HepG2 (cell line): ENCODE measurements around the gene MIEF2. TPM values are rescaled to one million over a fixed set of nuclear protein-coding genes. Genes with fewer than 3 reads are reported as not detected.

ENCODE experiments used
- ATAC-seq: fragments of 200-7000 bp; cut with Tn5 transposase; 3 replicates; pipeline ENCODE4 v1.9.1; 2020; ENCODE audit warnings: mild to moderate bottlenecking, moderate library complexity
- Bru-seq: library from RNA; stranded (reverse); fragments of 400-500 nt; gene quantifications from one replicate; lab custom pipeline; 2021; lab: Mats Ljungman, UMichigan
- BruChase-seq, 2 experiments: library from RNA; stranded (reverse); fragments of 400-500 nt; gene quantifications; one replicate each; lab custom pipeline; 2021; lab: Mats Ljungman, UMichigan
- BruUV-seq: library from RNA; stranded (reverse); fragments of 400-500 nt; replicated peaks from 2 replicates; lab custom pipeline; 2021; lab: Mats Ljungman, UMichigan
- CTCF ChIA-PET: fragments of 300-600 bp; formaldehyde crosslinking; extraction: SDS; loops from one replicate; lab custom pipeline; 2021; ENCODE audit warnings: low total read pairs, inconsistent platforms, low intra/inter-chr PET ratio; lab: Yijun Ruan, JAX
- POLR2A ChIA-PET: fragments of 350-600 bp; sonication (Branson Sonifier 250); formaldehyde crosslinking; loops from one replicate; lab custom pipeline; 2020; ENCODE audit warnings: antibody characterized with exemption, inconsistent platforms; lab: Yijun Ruan, JAX
- DNase-seq: peaks from one replicate; pipeline ENCODE4 v3.0.0-alpha.2; 2015; ENCODE audit warnings: low spot score
- FAIRE-seq: peaks from 3 replicates; lab custom pipeline; 2011; peaks lifted over from hg19 to GRCh38; lab: Jason Lieb, UNC
- H2AFZ ChIP-seq: one replicate; pipeline ENCODE4 v1.6.1; 2011; ENCODE audit warnings: low read length, inconsistent platforms
- H3K27ac ChIP-seq: fragments of 300-600 bp; 3 replicates; pipeline ENCODE4 v1.8.0; 2011; ENCODE audit warnings: mixed run types, mild to moderate bottlenecking, mixed read lengths, low read length, inconsistent platforms; ENCODE audit not compliant: insufficient read depth; ENCODE audit errors: extremely low read length
- H3K27me3 ChIP-seq, 2 experiments: fragments of 200-600 bp in 1 of 2; 2 replicates in 1 of 2; 3 replicates in 1 of 2; pipeline versions ENCODE4 v1.6.0 to v1.8.0; 2011; ENCODE audit warnings: low read length in 2 of 2, mild to moderate bottlenecking in 2 of 2, moderate library complexity in 2 of 2, inconsistent platforms in 1 of 2; ENCODE audit not compliant: insufficient read depth in 2 of 2, control insufficient read depth in 1 of 2
- H3K36me3 ChIP-seq, 2 experiments: fragments of 200-600 bp in 1 of 2; replicated peaks in 1 of 2; 2 replicates in 1 of 2; 3 replicates in 1 of 2; pipeline versions ENCODE4 v1.5.1 to v1.8.0; 2011; ENCODE audit warnings: low read length in 2 of 2, inconsistent platforms in 1 of 2; ENCODE audit not compliant: insufficient read depth in 2 of 2, control insufficient read depth in 1 of 2
- H3K4me1 ChIP-seq: 2 replicates; pipeline ENCODE4 v1.5.1; 2012; ENCODE audit warnings: low read length, inconsistent platforms; ENCODE audit not compliant: insufficient read depth
- H3K4me2 ChIP-seq: 2 replicates; pipeline ENCODE4 v1.6.0; 2011; ENCODE audit warnings: low read depth, low read length, inconsistent platforms
- H3K4me3 ChIP-seq, 3 experiments: fragments of 200-600 bp in 1 of 3; sonication (generic), shearing (Covaris generic) in 1 of 3; replicated peaks in 1 of 3; 2 replicates each; pipeline ENCODE4 v1.5.1; 2011 to 2016; ENCODE audit warnings: low read length in 3 of 3, inconsistent platforms in 2 of 3, low read depth in 2 of 3, mild to moderate bottlenecking in 2 of 3, control low read depth in 1 of 3, mixed read lengths in 1 of 3; ENCODE audit not compliant: insufficient read depth in 1 of 3
- H3K79me2 ChIP-seq: one replicate; pipeline ENCODE4 v1.6.1; 2011; ENCODE audit warnings: low read length, inconsistent platforms; ENCODE audit not compliant: insufficient read depth
- H3K9ac ChIP-seq: 2 replicates; pipeline ENCODE4 v1.6.0; 2011; ENCODE audit warnings: mild to moderate bottlenecking, low read depth, low read length, inconsistent platforms; ENCODE audit not compliant: insufficient read depth
- H3K9me3 ChIP-seq: 2 replicates; pipeline ENCODE4 v1.5.1; 2012; ENCODE audit warnings: mild to moderate bottlenecking, low read length
- H4K20me1 ChIP-seq: 2 replicates; pipeline ENCODE4 v1.6.0; 2011; ENCODE audit warnings: inconsistent platforms, mild to moderate bottlenecking, low read length, moderate library complexity; ENCODE audit not compliant: insufficient read depth
- CHCHD3 ChIP-seq: sonication (generic); formaldehyde crosslinking; IDR thresholded peaks from 2 replicates; pipeline ENCODE4 v1.8.0; 2022; ENCODE audit warnings: mild to moderate bottlenecking, missing genetic modification reagents, moderate library complexity
- IKZF4 ChIP-seq: sonication (generic); formaldehyde crosslinking; IDR thresholded peaks from 2 replicates; pipeline ENCODE4 v1.5.1; 2020; ENCODE audit warnings: borderline replicate concordance, mild to moderate bottlenecking, low read depth, missing genetic modification reagents; ENCODE audit errors: not compliant biosample characterization
- SNAI1 ChIP-seq: sonication (generic); formaldehyde crosslinking; IDR thresholded peaks from 2 replicates; pipeline ENCODE4 v1.5.0; 2020; ENCODE audit warnings: mild to moderate bottlenecking, missing genetic modification reagents, borderline replicate concordance
- ZFY ChIP-seq: sonication (generic); formaldehyde crosslinking; IDR thresholded peaks from 2 replicates; pipeline ENCODE4 v1.4.0; 2020; ENCODE audit warnings: missing genetic modification reagents
- ZNF124 ChIP-seq: sonication (generic); formaldehyde crosslinking; IDR thresholded peaks from 2 replicates; pipeline ENCODE4 v1.4.0; 2020; ENCODE audit warnings: missing genetic modification reagents
- ZNF24 ChIP-seq: fragments of 450-650 bp; IDR thresholded peaks from 2 replicates; pipeline ENCODE4 v1.6.1; 2017; ENCODE audit warnings: antibody characterized with exemption, mild to moderate bottlenecking
- ZNF569 ChIP-seq: sonication (generic); formaldehyde crosslinking; IDR thresholded peaks from 2 replicates; pipeline ENCODE4 v1.5.0; 2020; ENCODE audit warnings: mild to moderate bottlenecking, missing genetic modification reagents, moderate library complexity, borderline replicate concordance
- ZNF749 ChIP-seq: sonication (generic); formaldehyde crosslinking; IDR thresholded peaks from 2 replicates; pipeline ENCODE4 v1.8.0; 2022; ENCODE audit warnings: mild to moderate bottlenecking, missing genetic modification reagents, moderate library complexity, borderline replicate concordance
- ZNF773 ChIP-seq: sonication (generic); formaldehyde crosslinking; IDR thresholded peaks from 2 replicates; pipeline ENCODE4 v1.4.0; 2020; ENCODE audit warnings: missing genetic modification reagents, borderline replicate concordance
- ZNF83 ChIP-seq: sonication (generic); formaldehyde crosslinking; IDR thresholded peaks from 2 replicates; pipeline ENCODE4 v1.4.0; 2020; ENCODE audit warnings: missing genetic modification reagents, mild to moderate bottlenecking, borderline replicate concordance
- WGBS: methylation state at CpG from one replicate; pipeline ENCODE4 v1.1.6; 2017; ENCODE audit warnings: low lambda C conversion rate; 5-methylcytosine and 5-hydroxymethylcytosine counted together
- in situ Hi-C: cut with HindIII; loops from 2 replicates; pipeline ENCODE4 v1.10.0; 2017; ENCODE audit warnings: low pct_unique_long_range_greater_than_20kb; ENCODE audit not compliant: extremely low pct_ligation_motif_present
- intact Hi-C: fragments of 100-400 bp; cut with micrococcal nuclease; formaldehyde crosslinking; loops from one replicate; pipeline ENCODE4 v1.10.0; 2022; ENCODE audit not compliant: unreplicated experiment
- long read RNA-seq, 2 experiments: library from RNA in 1 of 2; library from polyadenylated mRNA in 1 of 2; stranded (forward) in 1 of 2; unstranded in 1 of 2; transcript quantifications; one replicate each; pipeline ENCODE4 v2.0.0, GENCODE V29; 2019 to 2022
- polyA minus RNA-seq, 3 experiments: library from RNA; depleted of rRNA, polyadenylated mRNA; stranded (reverse); fragments of >200 nt; gene quantifications; 2 replicates each; pipeline ENCODE4 v1.2.3, GENCODE V29; 2011; ENCODE audit warnings: low replicate concordance in 1 of 3
- polyA plus RNA-seq, 8 experiments: library from polyadenylated mRNA; depleted of rRNA in 3 of 8; stranded (reverse) in 7 of 8; unstranded in 1 of 8; fragments of >200 nt; fragmentation: Illumina TruSeq in 4 of 8; extraction: Trizol in 4 of 8; gene quantifications; 2 replicates each; pipeline versions ENCODE4 v1.2.1 to v1.2.3, GENCODE V29; 2011 to 2016; ENCODE audit warnings: low read depth in 4 of 8, missing spikeins in 1 of 8, mixed read lengths in 1 of 8; ENCODE audit not compliant: insufficient read depth in 1 of 8
- total RNA-seq, 5 experiments: library from RNA; depleted of rRNA; stranded (reverse); fragments of >200 nt; fragmentation: Illumina TruSeq; extraction: Trizol; gene quantifications; 2 replicates each; pipeline ENCODE4 v1.2.3, GENCODE V29; 2016; ENCODE audit warnings: low read depth in 1 of 5
- TF ChIP-seq, protein P1 (sequence below): sonication (generic); formaldehyde crosslinking; IDR thresholded peaks from 2 replicates; pipeline ENCODE4 v1.8.1; 2023; ENCODE audit warnings: mild to moderate bottlenecking, moderate library complexity, missing genetic modification reagents
- TF ChIP-seq, protein P2 (sequence below): fragments of 450-650 bp; IDR thresholded peaks from 2 replicates; pipeline ENCODE4 v1.6.1; 2016

The MIEF2 gene, protein sequence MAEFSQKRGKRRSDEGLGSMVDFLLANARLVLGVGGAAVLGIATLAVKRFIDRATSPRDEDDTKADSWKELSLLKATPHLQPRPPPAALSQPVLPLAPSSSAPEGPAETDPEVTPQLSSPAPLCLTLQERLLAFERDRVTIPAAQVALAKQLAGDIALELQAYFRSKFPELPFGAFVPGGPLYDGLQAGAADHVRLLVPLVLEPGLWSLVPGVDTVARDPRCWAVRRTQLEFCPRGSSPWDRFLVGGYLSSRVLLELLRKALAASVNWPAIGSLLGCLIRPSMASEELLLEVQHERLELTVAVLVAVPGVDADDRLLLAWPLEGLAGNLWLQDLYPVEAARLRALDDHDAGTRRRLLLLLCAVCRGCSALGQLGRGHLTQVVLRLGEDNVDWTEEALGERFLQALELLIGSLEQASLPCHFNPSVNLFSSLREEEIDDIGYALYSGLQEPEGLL
- 8.0 and 8.2 TPM in 2 replicates for total RNA-seq (2016; rRNA removed; fragmentation: Illumina TruSeq; extraction: Trizol)
- 1.4 and 1.9 TPM in 2 replicates for total RNA-seq (2016; cell fraction: cytosol; rRNA removed; fragmentation: Illumina TruSeq; extraction: Trizol; ENCODE audit: low read depth)
- 6.8 and 9.6 TPM in 2 replicates for total RNA-seq (2016; cell fraction: insoluble cytoplasmic fraction; rRNA removed; fragmentation: Illumina TruSeq; extraction: Trizol)
- 2.5 and 2.9 TPM in 2 replicates for total RNA-seq (2016; cell fraction: membrane; rRNA removed; fragmentation: Illumina TruSeq; extraction: Trizol)
- 11.8 and 12.5 TPM in 2 replicates for total RNA-seq (2016; cell fraction: nucleus; rRNA removed; fragmentation: Illumina TruSeq; extraction: Trizol)
- polyA plus RNA-seq (2011; rRNA removed): 6.0 and 9.5 TPM in 2 replicates
- 10.8 and 16.3 TPM in 2 replicates for polyA plus RNA-seq (2011; cell fraction: cytosol; rRNA removed)
- polyA plus RNA-seq (2011; cell fraction: nucleus; rRNA removed): 40.2 and 48.1 TPM in 2 replicates
- polyA plus RNA-seq (2012): 4.3 and 5.9 TPM in 2 replicates
- 0.40 and 0.46 TPM in 2 replicates for polyA plus RNA-seq (2016; cell fraction: cytosol; fragmentation: Illumina TruSeq; extraction: Trizol; ENCODE audit: low read depth)
- 3.5 and 3.7 TPM in 2 replicates for polyA plus RNA-seq (2016; cell fraction: insoluble cytoplasmic fraction; fragmentation: Illumina TruSeq; extraction: Trizol; ENCODE audit: low read depth)
- polyA plus RNA-seq (2016; cell fraction: membrane; fragmentation: Illumina TruSeq; extraction: Trizol; ENCODE audit: low read depth): 1.1 and 1.2 TPM in 2 replicates
- 8.4 and 11.9 TPM in 2 replicates for polyA plus RNA-seq (2016; cell fraction: nucleus; fragmentation: Illumina TruSeq; extraction: Trizol; ENCODE audit: insufficient read depth, low read depth)
- polyA minus RNA-seq (2011; rRNA and poly(A)+ RNA removed; ENCODE audit: low replicate concordance): 12.7 and 29.1 TPM in 2 replicates
- 7.4 and 9.1 TPM in 2 replicates for polyA minus RNA-seq (2011; cell fraction: cytosol; rRNA and poly(A)+ RNA removed)
- 18.0 and 20.5 TPM in 2 replicates for polyA minus RNA-seq (2011; cell fraction: nucleus; rRNA and poly(A)+ RNA removed)
- Bru-seq, nascent RNA: percentile 56 among the genes with signal in this experiment
- BruChase-seq, experiment 1, labeled RNA remaining after a 6-hour chase: percentile 49 among the genes with signal in this experiment
- BruChase-seq, experiment 2, labeled RNA remaining after a 2-hour chase: percentile 58 among the genes with signal in this experiment
- long read RNA-seq, experiment 1, partial matches to known transcripts: 1 of 7 reads
- long read RNA-seq, experiment 1, other reads (novel, unspliced or antisense): 2 of 7 reads
- long read RNA-seq, experiment 2, transcript MIEF2-201 (4 exons, 3,364 nt): major isoform, 14 of 20 reads
- long read RNA-seq, experiment 2, partial matches to known transcripts: 2 of 20 reads
- long read RNA-seq, experiment 2, other reads (novel, unspliced or antisense): 3 of 20 reads

DNA sequence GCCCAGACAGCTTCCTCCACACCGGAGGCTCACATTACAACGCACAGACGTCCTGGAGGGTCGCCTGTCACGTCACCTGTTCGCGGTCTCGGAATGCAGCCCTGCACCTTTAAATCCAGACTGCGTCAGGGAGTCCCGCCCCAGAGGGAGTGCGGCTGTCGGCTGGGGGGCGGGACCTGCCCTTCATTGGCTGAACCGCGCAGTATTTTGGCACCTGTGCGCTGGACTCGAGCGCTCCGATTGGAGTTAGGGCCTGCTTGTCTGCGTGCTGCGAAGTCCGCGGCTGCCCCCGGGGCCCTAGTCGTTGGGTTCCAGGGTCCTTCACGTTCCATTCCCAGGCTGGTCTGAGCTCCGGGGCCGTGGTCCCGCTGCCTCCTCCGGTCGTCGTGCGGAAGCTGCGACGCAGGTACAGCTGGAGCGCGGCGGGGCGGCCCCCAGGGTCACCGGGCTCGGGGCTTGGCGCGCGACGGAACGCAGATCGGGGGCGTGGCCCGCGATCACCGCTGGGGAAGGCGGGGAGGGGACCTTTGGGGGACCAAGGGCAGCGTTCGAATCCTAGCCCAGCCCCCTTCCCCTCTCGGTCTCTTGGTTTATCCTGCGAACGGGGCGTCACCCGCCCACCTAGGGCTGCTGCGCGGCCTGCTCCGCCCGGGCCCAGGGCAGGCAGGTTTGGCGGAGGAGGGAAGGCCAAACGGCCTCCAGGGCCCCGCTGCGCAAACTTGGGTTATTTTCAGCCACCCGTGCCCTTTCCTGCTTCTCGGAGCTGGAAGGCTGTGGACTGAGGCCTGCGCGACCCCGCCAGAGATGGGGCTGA lies at the start of gene MIEF2:
Gene MIEF2, plus strand, starts transcription at position 331 of the 814 bp plus-strand sequence. CDS start 2,059 bp downstream, outside the sequence.
- peak; percentile 92 for FAIRE-seq
- TSS peak; percentile 60 for BruUV-seq
- CTCF ChIA-PET: no interaction called here
- TF ChIP-seq ZNF569 (CRISPR knock-in tag) (no peak), SNAI1 (CRISPR knock-in tag) (peak; percentile 65; the same call in 1 of the 2 replicates), ZNF749 (CRISPR knock-in tag) (0 out of 2 replicates have a peak, but pooled peaks have one; percentile 63), ZNF24 (no peak), ZNF773 (CRISPR knock-in tag) (peak; percentile 43; the same call in 1 of the 2 replicates), ZNF124 (CRISPR knock-in tag) (no peak), CHCHD3 (no peak), ZFY (CRISPR knock-in tag) (peak; percentile 96), ZNF83 (CRISPR knock-in tag) (peak; percentile 75), IKZF4 (CRISPR knock-in tag) (peak; percentile 80)
- TF ChIP-seq, protein P1, sequence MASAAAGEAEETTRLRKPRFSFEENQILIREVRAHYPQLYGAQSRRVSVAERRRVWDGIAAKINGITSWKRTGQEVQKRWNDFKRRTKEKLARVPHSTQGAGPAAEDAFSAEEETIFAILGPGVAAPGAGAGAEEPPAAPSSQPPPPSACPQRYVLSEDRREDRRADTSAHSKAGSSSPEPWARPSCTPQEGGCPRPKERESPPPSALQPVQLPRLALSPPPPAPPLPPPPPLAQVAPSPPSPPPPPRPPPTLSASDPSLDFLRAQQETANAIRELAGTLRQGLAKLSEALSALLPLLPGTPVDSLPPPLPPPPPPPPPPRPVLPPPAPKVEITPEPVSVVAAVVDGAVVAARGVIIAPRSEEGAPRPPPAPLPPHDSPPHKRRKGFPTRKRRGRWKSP (CRISPR knock-in tag): peak; percentile 51; the same call in 1 of the 2 replicates
- TF ChIP-seq, protein P2, sequence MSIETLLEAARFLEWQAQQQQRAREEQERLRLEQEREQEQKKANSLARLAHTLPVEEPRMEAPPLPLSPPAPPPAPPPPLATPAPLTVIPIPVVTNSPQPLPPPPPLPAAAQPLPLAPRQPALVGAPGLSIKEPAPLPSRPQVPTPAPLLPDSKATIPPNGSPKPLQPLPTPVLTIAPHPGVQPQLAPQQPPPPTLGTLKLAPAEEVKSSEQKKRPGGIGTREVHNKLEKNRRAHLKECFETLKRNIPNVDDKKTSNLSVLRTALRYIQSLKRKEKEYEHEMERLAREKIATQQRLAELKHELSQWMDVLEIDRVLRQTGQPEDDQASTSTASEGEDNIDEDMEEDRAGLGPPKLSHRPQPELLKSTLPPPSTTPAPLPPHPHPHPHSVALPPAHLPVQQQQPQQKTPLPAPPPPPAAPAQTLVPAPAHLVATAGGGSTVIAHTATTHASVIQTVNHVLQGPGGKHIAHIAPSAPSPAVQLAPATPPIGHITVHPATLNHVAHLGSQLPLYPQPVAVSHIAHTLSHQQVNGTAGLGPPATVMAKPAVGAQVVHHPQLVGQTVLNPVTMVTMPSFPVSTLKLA: no peak

More for the DNA sequence above, at the start of gene MIEF2:
- WGBS: 3% methylated on average over 14 of the region's 72 CpGs
- Histone ChIP-seq H3K9ac (peak within 1 kb of the TSS; percentile 80), H3K4me2 (peak within 1 kb of the TSS; percentile 97), H3K9me3 (no peaks in the 10 kb centered on the region), H3K27me3 (no peaks in the 10 kb centered on the region; a peak in 1 of 5 replicates), H2AFZ (peak within 1 kb of the TSS; percentile 23), H4K20me1 (peaks cover 8% of the 10 kb centered on the region; the same call in 1 of the 2 replicates), H3K27ac (peak within 1 kb of the TSS; percentile 83), H3K4me3 (peak within 1 kb of the TSS; percentile 75 to 82 (median 81)), H3K4me1 (peaks cover 34% of the 10 kb centered on the region), H3K36me3 (peaks cover 8 to 31% of the 10 kb centered on the region in 2 experiments; a peak in 4 of 5 replicates), H3K79me2 (peaks cover 30% of the 10 kb centered on the region)
- in situ Hi-C loops (no loop called here), intact Hi-C loops (no loop called here)
- ATAC-seq: peak; percentile 84
- POLR2A ChIA-PET: interaction anchor here (1.0 to 2.7 kb wide), 6 partner anchors 13 to 103 kb away, joined by 3 to 7 read pairs (median 4); partner anchors contain the start of genes ALKBH5, SHMT1, SMCR8 and TOP3A
- peak; percentile 92 for DNase-seq
